Measurements from ENCODE around the gene RNF183.
"Not testable (repeated sequence)": the region's sequence is repeated elsewhere in the genome, so short reads cannot be mapped to it uniquely, and the experiment has no call there.

Gene RNF183

DNA sequence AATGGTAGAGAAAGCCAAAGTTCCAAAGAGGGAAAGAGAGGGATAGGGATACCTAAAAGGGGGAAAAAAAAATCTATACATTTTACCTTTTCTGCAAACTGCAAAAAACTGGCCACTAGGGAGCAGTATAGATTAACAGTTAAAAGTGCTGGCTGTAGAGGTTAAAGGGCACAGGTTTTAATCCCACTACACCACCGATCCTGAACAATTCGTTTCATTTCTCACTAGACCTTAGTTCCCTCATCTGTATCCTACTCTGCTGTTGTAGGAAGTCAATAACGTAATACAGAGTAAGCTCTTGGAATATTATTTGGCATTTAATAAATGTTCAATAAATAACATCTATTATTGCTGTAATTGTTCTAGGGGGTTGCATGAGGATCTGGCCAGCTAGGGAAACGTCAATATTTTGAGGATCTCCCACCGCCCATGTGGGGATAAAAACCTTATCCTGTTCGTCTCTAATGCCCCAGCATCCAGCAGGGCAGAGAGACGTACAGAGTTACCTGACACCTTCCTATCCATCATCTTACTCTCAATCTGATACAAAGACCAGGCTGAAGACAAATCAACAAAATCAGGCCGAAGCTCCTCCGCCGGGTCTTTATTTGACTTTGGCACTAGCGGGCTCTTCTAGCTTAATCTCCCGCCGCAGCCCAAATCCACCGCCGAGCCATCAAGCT, 28.6 kb downstream of the RNF183 start:
- DNase-seq (ENCODE audit: low spot score): peak; percentile 68

GRCh38 chr9:113269871-113270270, 33.3 kb downstream of the RNF183 start:
- no peak for DNase-seq (ENCODE audit: low spot score)

DNA sequence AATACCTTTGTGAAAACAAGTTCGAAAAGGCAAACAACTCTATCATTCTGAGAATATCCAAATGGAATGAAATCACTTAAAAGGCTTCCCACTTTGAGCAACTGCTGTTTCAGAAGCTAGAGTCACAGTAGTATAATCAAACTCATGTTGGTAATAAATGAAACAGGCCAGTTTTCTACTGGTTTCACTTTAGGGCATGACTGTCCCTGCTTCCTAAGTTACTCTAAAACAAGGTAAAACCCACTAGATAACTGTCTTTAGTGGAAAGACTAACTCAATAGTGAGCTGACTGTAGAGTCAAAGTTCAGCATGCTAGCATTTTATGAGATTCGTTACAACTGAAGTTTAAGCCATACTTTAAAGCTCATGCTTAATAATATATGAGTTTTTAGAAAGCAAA, 33.8 kb downstream of the RNF183 start:
- no peak for DNase-seq (ENCODE audit: low spot score)

GRCh38 chr9:113267911-113268566, 35.1 kb downstream of the RNF183 start:
- no peak for DNase-seq (ENCODE audit: low spot score)

DNA sequence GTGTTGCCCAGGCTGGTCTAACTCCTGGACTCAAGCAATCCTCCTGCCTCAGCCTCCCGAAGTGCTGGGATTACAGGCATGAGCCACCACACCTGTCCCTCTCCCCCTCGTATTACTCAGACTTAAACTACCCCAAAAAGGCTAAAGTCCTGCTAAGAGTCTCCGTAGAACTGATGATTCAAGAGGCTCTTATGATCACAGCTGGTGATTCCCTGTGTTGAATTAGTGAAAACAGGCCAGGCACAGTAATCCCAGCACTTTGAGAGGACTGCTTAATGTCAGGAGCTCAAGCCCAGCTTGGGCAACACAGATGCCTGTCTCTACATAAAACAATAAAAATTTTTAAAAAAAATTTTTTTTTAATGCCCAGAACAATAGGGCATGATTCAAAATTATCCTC, 37.0 kb downstream of the RNF183 start:
- no peak for DNase-seq (ENCODE audit: low spot score)

- DNase-seq (ENCODE audit: low spot score): no peak
Measured at GRCh38 chr9:113261917-113262671, 41.1 kb downstream of the RNF183 start.

DNA sequence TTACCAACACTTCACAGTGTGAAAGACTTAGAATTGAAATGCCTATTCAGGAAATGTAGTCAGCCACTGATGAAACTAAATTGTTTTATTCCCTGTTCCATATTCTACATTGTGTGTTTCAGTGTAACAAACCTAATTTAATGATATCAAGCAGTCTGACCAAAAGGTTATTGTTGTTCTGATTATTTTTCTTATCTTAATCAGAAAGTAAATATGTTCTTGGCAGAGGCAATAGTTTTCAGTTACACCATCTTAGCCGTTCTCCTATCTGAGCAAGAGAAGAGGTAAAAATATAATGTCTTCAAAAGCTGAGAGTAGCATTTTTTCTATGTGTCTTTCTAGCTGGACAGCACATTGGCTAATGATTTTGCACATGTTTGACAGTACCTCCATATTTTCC, 44.9 kb downstream of the RNF183 start:
- no peak for DNase-seq (ENCODE audit: low spot score)

- DNase-seq (ENCODE audit: low spot score): no peak
Measured at GRCh38 chr9:113257863-113258262, 45.3 kb downstream of the RNF183 start.

- no peak for DNase-seq (ENCODE audit: low spot score)
Measured at GRCh38 chr9:113255438-113255837, 47.7 kb downstream of the RNF183 start.

GRCh38 chr9:113254991-113255390, 48.2 kb downstream of the RNF183 start:
- DNase-seq (ENCODE audit: low spot score): no peak

GRCh38 chr9:113250807-113251206, 52.4 kb downstream of the RNF183 start:
- DNase-seq (ENCODE audit: low spot score): no peak

- DNase-seq (ENCODE audit: low spot score): not testable (repeated sequence)
Measured at GRCh38 chr9:113249661-113250060, 53.5 kb downstream of the RNF183 start.

DNA sequence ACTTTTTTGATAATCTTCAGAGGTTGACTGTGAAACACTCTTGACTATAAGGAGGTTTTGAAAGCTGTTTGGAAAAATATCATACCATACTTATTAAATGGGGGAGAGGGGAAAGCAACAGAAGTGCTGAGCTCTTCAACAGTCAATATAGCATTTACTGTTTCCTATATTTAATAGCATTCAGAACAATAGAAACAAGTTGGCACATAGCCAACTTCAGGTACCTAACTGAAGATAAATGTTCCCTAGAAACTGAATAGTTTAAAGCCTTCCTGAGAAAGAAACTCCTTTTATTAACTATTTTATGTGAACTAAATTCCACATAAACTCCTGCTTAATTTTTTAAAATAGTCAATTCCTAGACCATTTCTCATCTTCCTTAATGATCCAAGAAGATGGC, 55.5 kb downstream of the RNF183 start:
- DNase-seq (ENCODE audit: low spot score): no peak
